ENCODE measurements around the gene FARSA. TPM values are rescaled to one million over a fixed set of nuclear protein-coding genes. Genes with fewer than 3 reads are reported as not detected.
"Not testable (repeated sequence)": the region's sequence is repeated elsewhere in the genome, so short reads cannot be mapped to it uniquely, and the experiment has no call there.

FARSA gene
- polyA plus RNA-seq, 2 of the 4 experiments (the other 2 are of a cell fraction): 18.1 to 58.7 TPM

DNA sequence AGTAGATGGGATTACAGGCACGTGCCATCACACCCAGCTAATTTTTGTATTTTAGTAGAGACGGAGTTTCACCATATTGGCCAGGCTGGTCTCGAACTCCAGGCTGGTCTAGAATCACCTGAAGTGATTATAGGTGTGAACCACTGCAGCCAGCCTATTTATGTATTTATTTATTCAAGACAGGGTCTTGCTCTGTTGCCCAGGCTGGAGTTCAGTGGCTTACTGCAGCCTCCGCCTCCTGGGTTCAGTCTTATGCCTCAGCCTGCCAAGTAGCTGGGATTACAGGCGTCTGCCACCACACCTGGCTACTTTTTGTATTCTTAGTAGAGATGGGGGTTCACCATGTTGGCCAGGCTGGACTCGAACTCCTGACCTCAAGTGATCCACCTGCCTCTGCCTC, 18.5 kb upstream of the FARSA start:
- DNase-seq (ENCODE audit: low read depth in 1 of 2, low spot score in 1 of 2); H3K4me3 ChIP-seq; H3K27ac ChIP-seq; POLR2A ChIA-PET; H3K4me2 ChIP-seq; ATAC-seq; H3K9me3 ChIP-seq; FAIRE-seq: not testable (repeated sequence)
- CTCF ChIA-PET: interaction anchor here (5.7 kb wide), 1 partner anchor 13 kb away, joined by 43 read pairs; no protein-coding TSS in a partner anchor
- peaks cover 31% of the 10 kb centered on the region; the same call in 2 of the 3 replicates for H3K4me1 ChIP-seq
- WGBS (ENCODE audit: missing lambda C conversion rate): 88% methylated on average over 6 of the region's 6 CpGs

DNA sequence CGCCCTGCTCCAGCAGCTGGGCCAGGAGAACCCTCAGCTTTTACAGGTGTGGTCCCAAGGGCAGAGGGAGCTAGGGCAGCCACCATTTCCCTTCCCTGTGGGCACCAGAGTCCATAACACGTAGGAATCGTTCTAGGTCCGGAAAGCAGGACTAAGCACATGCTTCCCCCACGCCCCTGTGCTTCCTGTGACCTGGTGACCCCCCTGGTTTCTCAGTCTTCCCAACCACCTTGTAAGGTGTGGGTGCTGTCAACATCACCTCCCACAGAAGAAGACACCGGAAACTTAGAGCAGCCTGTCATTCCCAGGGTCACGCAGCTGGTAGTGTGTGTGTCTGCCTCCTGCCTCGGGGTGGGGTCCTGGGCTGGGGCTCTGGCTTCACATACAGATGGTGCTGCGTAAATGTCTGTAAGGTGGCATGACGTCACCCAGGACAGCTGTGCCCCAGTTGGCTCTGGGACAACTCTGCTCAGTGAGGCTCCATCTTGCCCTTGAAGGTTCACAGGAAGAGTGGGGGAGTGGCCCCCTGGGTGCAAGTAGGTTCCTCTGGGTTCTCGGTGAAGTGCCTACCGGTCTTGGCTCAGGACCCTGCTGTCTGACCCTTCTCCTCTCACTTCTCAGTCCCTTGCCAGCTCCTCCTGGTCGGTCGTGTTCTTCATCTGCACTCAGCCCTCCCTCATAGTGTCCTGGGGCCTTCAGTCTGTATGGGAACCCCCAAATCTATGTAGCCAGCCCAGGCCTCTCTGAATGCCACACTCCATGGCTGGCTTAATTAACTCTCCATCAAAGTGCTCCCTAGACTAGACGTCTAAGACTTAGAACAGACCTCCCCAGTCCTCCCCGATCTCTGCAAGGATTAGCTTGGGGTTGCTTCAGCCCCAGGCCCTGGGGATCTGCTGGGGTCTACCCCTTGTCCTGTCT, 16.1 kb upstream of the FARSA start:
- Histone ChIP-seq H3K27ac (no peak overlapping the region), H3K4me2 (no peak overlapping the region), H3K4me3 (no peak overlapping the region), H3K4me1 (peaks cover 21% of the 10 kb centered on the region; the same call in 2 of the 3 replicates), H3K9me3 (no peaks in the 10 kb centered on the region)
- FAIRE-seq: no peak
- CTCF ChIA-PET: interaction anchor here (1.0 to 2.1 kb wide), 3 partner anchors 16 to 144 kb away, joined by 3 to 13 read pairs (median 4); no protein-coding TSS in a partner anchor
- POLR2A ChIA-PET: no interaction called here
- no peak for ATAC-seq
- no peak for TF ChIP-seq HOXB5 (CRISPR knock-in tag; IDR thresholded peaks at IDR 0.05)
- WGBS (ENCODE audit: missing lambda C conversion rate): 90% methylated on average over 11 of the region's 16 CpGs
- no peak for DNase-seq (ENCODE audit: low read depth in 1 of 2, low spot score in 1 of 2)

DNA sequence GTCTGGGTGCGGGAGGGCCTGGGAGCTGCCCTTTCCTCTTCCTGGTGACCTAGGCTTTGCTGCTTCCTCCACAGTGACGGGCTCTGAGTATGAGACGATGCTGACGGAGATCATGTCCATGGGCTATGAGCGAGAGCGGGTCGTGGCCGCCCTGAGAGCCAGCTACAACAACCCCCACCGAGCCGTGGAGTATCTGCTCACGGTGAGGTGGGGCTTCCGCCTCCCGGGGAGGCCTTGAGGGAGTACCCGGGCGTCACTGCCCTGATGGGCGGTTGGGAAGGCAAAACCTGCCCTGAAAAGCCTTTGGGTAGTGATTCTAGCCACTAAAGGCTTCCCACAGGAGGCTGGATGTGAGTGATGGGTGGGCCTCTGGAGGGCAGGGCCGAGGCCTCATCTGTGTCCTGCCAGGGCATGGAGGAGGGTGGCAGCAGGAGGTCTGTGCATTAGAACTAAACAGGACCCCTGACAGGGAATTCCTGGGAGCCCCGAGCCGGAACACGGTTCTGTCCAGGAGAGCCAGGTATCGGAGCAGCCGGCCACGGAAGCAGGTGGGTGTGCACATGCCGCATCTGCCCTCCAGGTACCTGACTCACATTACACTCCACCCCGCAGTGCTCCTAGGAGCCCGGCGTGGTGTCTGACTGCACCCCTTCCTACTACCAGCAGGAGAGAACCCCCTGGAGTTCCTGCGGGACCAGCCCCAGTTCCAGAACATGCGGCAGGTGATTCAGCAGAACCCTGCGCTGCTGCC, 15.3 kb upstream of the FARSA start:
- TF ChIP-seq EP300 (IDR thresholded peaks at IDR 0.05) (no peak), HDAC2 (IDR thresholded peaks at IDR 0.05) (no peak), RFX5 (IDR thresholded peaks at IDR 0.05) (no peak), CBX2 (IDR thresholded peaks at IDR 0.05; ENCODE audit: borderline replicate concordance, low read depth) (no peak), NFE2L2 (conservative IDR thresholded peaks at IDR 0.05; ENCODE audit: low read length) (no peak), CEBPB (IDR thresholded peaks at IDR 0.05) (no peak), EHF (CRISPR knock-in tag; IDR thresholded peaks at IDR 0.05) (no peak), FOXS1 (CRISPR knock-in tag; IDR thresholded peaks at IDR 0.05) (no peak), RCOR1 (IDR thresholded peaks at IDR 0.05; ENCODE audit: low read depth, low read length) (no peak), RNF2 (IDR thresholded peaks at IDR 0.05; ENCODE audit: borderline replicate concordance, low read depth) (no peak)
- TF ChIP-seq, protein P1, sequence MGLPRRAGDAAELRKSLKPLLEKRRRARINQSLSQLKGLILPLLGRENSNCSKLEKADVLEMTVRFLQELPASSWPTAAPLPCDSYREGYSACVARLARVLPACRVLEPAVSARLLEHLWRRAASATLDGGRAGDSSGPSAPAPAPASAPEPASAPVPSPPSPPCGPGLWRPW (IDR thresholded peaks at IDR 0.05): no peak
- TF ChIP-seq, protein P2, sequence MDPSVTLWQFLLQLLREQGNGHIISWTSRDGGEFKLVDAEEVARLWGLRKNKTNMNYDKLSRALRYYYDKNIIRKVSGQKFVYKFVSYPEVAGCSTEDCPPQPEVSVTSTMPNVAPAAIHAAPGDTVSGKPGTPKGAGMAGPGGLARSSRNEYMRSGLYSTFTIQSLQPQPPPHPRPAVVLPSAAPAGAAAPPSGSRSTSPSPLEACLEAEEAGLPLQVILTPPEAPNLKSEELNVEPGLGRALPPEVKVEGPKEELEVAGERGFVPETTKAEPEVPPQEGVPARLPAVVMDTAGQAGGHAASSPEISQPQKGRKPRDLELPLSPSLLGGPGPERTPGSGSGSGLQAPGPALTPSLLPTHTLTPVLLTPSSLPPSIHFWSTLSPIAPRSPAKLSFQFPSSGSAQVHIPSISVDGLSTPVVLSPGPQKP (IDR thresholded peaks at IDR 0.05; ENCODE audit: low read depth, low read length): no peak
- WGBS (ENCODE audit: missing lambda C conversion rate): 95% methylated on average over 15 of the region's 30 CpGs
- FAIRE-seq (no peak), ATAC-seq (no peak), DNase-seq (ENCODE audit: low read depth in 1 of 2, low spot score in 1 of 2) (no peak)
- Histone ChIP-seq H3K9me3 (no peaks in the 10 kb centered on the region), H3K4me2 (no peak overlapping the region), H3K27ac (no peak overlapping the region), H3K4me3 (no peak overlapping the region), H3K4me1 (peaks cover 18% of the 10 kb centered on the region; the same call in 2 of the 3 replicates)
- CTCF ChIA-PET: interaction anchor here (1.0 to 2.1 kb wide), 3 partner anchors 10 to 145 kb away, joined by 3 to 4 read pairs (median 3); partner anchors contain the start of gene CALR
- POLR2A ChIA-PET: no interaction called here

DNA sequence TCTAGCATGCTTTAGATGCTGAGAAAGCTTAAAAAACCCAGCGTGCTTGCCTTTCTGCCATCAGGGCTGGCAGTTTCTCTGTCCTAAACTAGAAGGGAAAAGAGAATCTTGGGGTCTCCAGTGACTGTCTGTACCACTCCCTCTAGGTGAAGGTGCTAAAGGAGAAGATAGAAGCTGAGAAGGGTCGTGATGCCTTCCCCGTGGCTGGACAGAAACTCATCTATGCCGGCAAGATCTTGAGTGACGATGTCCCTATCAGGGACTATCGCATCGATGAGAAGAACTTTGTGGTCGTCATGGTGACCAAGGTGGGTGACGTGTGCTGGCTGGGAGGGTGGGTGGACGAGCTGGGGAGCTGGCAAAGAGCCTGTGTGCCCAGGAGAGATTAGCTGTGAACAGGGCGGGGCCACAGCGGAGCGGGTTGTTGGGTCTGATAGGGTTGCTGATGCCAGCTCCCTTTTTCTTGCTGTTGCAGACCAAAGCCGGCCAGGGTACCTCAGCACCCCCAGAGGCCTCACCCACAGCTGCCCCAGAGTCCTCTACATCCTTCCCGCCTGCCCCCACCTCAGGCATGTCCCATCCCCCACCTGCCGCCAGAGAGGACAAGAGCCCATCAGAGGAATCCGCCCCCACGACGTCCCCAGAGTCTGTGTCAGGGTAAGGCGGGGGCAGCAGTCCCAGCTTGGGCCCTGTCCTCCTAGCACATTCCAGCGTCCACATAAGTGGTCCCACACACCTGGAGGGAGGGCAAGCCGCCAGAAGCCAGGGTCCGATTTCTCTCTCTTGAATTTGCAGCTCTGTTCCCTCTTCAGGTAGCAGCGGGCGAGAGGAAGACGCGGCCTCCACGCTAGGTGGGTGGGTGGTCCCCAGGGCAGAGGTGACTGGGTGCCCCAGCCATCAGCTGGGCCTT, 14.4 kb upstream of the FARSA start:
- H3K4me1 ChIP-seq: peaks cover 13% of the 10 kb centered on the region; the same call in 2 of the 3 replicates
- ATAC-seq (no peak), DNase-seq (ENCODE audit: low read depth in 1 of 2, low spot score in 1 of 2) (no peak), FAIRE-seq (no peak)
- ChIA-PET POLR2A (no interaction called here), CTCF (interaction anchor here (1.0 to 2.7 kb wide), 3 partner anchors 9 to 146 kb away, joined by 3 to 10 read pairs (median 3); partner anchors contain the start of gene CALR)
- no peak overlapping the region for H3K4me3 ChIP-seq
- peak overlapping the region; percentile 97 for H3K4me2 ChIP-seq
- 92% methylated on average over 23 of the region's 28 CpGs for WGBS (ENCODE audit: missing lambda C conversion rate)
- no peaks in the 10 kb centered on the region for H3K9me3 ChIP-seq
- H3K27ac ChIP-seq: no peak overlapping the region
- no peak for TF ChIP-seq HOXA7 (CRISPR knock-in tag; IDR thresholded peaks at IDR 0.05)
- TF ChIP-seq EHF (CRISPR knock-in tag; IDR thresholded peaks at IDR 0.05): no peak
- TF ChIP-seq GATA3 (IDR thresholded peaks at IDR 0.05; ENCODE audit: borderline replicate concordance): no peak
- TF ChIP-seq, protein P3, sequence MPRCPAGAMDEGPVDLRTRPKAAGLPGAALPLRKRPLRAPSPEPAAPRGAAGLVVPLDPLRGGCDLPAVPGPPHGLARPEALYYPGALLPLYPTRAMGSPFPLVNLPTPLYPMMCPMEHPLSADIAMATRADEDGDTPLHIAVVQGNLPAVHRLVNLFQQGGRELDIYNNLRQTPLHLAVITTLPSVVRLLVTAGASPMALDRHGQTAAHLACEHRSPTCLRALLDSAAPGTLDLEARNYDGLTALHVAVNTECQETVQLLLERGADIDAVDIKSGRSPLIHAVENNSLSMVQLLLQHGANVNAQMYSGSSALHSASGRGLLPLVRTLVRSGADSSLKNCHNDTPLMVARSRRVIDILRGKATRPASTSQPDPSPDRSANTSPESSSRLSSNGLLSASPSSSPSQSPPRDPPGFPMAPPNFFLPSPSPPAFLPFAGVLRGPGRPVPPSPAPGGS (IDR thresholded peaks at IDR 0.05): no peak
- TF ChIP-seq ZNF302 (CRISPR knock-in tag; IDR thresholded peaks at IDR 0.05): no peak
- no peak for TF ChIP-seq MYC (IDR thresholded peaks at IDR 0.05; ENCODE audit: borderline replicate concordance, low read length)
- no peak for TF ChIP-seq RFX5 (IDR thresholded peaks at IDR 0.05)
- TF ChIP-seq RNF2 (IDR thresholded peaks at IDR 0.05; ENCODE audit: borderline replicate concordance, low read depth): no peak
- TF ChIP-seq, protein P4, sequence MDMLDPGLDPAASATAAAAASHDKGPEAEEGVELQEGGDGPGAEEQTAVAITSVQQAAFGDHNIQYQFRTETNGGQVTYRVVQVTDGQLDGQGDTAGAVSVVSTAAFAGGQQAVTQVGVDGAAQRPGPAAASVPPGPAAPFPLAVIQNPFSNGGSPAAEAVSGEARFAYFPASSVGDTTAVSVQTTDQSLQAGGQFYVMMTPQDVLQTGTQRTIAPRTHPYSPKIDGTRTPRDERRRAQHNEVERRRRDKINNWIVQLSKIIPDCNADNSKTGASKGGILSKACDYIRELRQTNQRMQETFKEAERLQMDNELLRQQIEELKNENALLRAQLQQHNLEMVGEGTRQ (IDR thresholded peaks at IDR 0.05): no peak
- TF ChIP-seq POLR2AphosphoS2 (conservative IDR thresholded peaks at IDR 0.05; ENCODE audit: low read length): no peak
- no peak for TF ChIP-seq SREBF2 (IDR thresholded peaks at IDR 0.05)
- TF ChIP-seq HDAC2 (IDR thresholded peaks at IDR 0.05): no peak

All from A549 (cell line).